Measurements from ENCODE around the gene WDR17. TPM values are rescaled to one million over a fixed set of nuclear protein-coding genes. Genes with fewer than 3 reads are reported as not detected.

Gene WDR17
- total and polyA plus RNA-seq, 2 of the 8 experiments (the other 6 are each of a cell fraction or from before 2014, with no cell fraction given), result 1.4 to 3.3 TPM

DNA sequence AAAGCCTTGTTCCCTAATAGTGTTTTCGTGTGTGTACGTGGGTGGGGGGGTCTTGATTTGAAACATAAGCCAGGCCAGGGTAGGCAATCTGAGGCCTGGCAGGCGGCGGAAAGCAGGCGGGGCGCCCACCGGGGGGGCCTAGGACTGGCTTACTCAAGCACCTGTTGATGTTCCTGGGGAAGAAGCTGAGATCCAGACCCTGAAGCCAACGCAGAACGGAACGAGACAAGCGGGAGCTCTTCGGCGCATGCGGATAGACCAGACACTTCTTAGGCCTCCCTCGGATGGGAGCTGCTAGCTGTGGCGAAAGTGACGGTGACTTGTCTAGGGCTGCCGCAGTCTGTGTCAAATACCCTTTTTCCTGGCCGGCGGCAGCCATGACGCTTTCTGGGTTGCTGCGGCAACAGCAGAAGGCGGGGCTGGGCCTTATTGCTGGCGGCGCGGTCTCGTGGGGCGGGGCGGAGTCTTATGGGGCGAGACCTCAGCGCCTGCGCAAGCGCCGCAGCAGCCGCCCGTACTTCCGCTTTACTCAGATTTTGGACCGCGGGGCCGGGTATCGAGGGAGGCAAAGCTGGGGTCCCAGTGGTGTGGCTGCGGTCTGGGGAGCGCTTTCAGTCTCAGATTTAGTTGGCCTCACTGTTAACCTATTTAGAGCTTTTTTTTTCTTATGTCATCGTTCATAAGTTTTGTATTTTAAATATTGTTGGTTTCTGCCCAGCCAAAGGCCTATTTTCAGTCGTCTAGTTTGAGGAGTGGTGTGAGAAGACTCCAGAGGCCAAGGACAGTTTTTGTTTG is 129.7 kb downstream of the WDR17 start, which contains the start of gene SPATA4 (continued):
- TF ChIP-seq, protein P1, sequence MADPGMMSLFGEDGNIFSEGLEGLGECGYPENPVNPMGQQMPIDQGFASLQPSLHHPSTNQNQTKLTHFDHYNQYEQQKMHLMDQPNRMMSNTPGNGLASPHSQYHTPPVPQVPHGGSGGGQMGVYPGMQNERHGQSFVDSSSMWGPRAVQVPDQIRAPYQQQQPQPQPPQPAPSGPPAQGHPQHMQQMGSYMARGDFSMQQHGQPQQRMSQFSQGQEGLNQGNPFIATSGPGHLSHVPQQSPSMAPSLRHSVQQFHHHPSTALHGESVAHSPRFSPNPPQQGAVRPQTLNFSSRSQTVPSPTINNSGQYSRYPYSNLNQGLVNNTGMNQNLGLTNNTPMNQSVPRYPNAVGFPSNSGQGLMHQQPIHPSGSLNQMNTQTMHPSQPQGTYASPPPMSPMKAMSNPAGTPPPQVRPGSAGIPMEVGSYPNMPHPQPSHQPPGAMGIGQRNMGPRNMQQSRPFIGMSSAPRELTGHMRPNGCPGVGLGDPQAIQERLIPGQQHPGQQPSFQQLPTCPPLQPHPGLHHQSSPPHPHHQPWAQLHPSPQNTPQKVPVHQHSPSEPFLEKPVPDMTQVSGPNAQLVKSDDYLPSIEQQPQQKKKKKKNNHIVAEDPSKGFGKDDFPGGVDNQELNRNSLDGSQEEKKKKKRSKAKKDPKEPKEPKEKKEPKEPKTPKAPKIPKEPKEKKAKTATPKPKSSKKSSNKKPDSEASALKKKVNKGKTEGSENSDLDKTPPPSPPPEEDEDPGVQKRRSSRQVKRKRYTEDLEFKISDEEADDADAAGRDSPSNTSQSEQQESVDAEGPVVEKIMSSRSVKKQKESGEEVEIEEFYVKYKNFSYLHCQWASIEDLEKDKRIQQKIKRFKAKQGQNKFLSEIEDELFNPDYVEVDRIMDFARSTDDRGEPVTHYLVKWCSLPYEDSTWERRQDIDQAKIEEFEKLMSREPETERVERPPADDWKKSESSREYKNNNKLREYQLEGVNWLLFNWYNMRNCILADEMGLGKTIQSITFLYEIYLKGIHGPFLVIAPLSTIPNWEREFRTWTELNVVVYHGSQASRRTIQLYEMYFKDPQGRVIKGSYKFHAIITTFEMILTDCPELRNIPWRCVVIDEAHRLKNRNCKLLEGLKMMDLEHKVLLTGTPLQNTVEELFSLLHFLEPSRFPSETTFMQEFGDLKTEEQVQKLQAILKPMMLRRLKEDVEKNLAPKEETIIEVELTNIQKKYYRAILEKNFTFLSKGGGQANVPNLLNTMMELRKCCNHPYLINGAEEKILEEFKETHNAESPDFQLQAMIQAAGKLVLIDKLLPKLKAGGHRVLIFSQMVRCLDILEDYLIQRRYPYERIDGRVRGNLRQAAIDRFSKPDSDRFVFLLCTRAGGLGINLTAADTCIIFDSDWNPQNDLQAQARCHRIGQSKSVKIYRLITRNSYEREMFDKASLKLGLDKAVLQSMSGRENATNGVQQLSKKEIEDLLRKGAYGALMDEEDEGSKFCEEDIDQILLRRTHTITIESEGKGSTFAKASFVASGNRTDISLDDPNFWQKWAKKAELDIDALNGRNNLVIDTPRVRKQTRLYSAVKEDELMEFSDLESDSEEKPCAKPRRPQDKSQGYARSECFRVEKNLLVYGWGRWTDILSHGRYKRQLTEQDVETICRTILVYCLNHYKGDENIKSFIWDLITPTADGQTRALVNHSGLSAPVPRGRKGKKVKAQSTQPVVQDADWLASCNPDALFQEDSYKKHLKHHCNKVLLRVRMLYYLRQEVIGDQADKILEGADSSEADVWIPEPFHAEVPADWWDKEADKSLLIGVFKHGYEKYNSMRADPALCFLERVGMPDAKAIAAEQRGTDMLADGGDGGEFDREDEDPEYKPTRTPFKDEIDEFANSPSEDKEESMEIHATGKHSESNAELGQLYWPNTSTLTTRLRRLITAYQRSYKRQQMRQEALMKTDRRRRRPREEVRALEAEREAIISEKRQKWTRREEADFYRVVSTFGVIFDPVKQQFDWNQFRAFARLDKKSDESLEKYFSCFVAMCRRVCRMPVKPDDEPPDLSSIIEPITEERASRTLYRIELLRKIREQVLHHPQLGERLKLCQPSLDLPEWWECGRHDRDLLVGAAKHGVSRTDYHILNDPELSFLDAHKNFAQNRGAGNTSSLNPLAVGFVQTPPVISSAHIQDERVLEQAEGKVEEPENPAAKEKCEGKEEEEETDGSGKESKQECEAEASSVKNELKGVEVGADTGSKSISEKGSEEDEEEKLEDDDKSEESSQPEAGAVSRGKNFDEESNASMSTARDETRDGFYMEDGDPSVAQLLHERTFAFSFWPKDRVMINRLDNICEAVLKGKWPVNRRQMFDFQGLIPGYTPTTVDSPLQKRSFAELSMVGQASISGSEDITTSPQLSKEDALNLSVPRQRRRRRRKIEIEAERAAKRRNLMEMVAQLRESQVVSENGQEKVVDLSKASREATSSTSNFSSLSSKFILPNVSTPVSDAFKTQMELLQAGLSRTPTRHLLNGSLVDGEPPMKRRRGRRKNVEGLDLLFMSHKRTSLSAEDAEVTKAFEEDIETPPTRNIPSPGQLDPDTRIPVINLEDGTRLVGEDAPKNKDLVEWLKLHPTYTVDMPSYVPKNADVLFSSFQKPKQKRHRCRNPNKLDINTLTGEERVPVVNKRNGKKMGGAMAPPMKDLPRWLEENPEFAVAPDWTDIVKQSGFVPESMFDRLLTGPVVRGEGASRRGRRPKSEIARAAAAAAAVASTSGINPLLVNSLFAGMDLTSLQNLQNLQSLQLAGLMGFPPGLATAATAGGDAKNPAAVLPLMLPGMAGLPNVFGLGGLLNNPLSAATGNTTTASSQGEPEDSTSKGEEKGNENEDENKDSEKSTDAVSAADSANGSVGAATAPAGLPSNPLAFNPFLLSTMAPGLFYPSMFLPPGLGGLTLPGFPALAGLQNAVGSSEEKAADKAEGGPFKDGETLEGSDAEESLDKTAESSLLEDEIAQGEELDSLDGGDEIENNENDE (IDR thresholded peaks at IDR 0.05; ENCODE audit: insufficient replicate concordance, low read length), result no peak
- TF ChIP-seq, protein P2, sequence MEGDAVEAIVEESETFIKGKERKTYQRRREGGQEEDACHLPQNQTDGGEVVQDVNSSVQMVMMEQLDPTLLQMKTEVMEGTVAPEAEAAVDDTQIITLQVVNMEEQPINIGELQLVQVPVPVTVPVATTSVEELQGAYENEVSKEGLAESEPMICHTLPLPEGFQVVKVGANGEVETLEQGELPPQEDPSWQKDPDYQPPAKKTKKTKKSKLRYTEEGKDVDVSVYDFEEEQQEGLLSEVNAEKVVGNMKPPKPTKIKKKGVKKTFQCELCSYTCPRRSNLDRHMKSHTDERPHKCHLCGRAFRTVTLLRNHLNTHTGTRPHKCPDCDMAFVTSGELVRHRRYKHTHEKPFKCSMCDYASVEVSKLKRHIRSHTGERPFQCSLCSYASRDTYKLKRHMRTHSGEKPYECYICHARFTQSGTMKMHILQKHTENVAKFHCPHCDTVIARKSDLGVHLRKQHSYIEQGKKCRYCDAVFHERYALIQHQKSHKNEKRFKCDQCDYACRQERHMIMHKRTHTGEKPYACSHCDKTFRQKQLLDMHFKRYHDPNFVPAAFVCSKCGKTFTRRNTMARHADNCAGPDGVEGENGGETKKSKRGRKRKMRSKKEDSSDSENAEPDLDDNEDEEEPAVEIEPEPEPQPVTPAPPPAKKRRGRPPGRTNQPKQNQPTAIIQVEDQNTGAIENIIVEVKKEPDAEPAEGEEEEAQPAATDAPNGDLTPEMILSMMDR (IDR thresholded peaks at IDR 0.05; ENCODE audit: control extremely low read depth in 1 of 3, insufficient read depth in 1 of 3, low read depth in 1 of 3, low read length in 3 of 3), result no peak
- TF ChIP-seq JUND (IDR thresholded peaks at IDR 0.05; ENCODE audit: low read length) (no peak), RFX5 (IDR thresholded peaks at IDR 0.05; ENCODE audit: borderline replicate concordance, low read depth, low read length) (no peak)
- TF ChIP-seq, protein P3, sequence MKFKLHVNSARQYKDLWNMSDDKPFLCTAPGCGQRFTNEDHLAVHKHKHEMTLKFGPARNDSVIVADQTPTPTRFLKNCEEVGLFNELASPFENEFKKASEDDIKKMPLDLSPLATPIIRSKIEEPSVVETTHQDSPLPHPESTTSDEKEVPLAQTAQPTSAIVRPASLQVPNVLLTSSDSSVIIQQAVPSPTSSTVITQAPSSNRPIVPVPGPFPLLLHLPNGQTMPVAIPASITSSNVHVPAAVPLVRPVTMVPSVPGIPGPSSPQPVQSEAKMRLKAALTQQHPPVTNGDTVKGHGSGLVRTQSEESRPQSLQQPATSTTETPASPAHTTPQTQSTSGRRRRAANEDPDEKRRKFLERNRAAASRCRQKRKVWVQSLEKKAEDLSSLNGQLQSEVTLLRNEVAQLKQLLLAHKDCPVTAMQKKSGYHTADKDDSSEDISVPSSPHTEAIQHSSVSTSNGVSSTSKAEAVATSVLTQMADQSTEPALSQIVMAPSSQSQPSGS (IDR thresholded peaks at IDR 0.05; ENCODE audit: low read length), result no peak
